Ovary (tissue), 3 donors: ENCODE results near the gene TRAK1.

Experiments
- EP300 ChIP-seq: sonication (generic); formaldehyde crosslinking; IDR thresholded peaks from one replicate; pipeline ENCODE4 v1.6.1; 2017; ENCODE audit warnings: antibody characterized with exemption
- POLR2A ChIP-seq: fragments of 450-650 bp; IDR thresholded peaks from one replicate; pipeline ENCODE4 v1.6.1; 2017; ENCODE audit warnings: antibody characterized with exemption, mild to moderate bottlenecking, moderate library complexity
- TF ChIP-seq, protein P1 (sequence below), 3 donors: fragments of 450-650 bp in 2 of 3; fragments of 200-600 bp in 1 of 3; IDR thresholded peaks; one replicate each; pipeline versions ENCODE4 v1.5.1 to v1.8.0; 2016 to 2022; ENCODE audit warnings: antibody characterized with exemption in 3 of 3, mild to moderate bottlenecking in 1 of 3
- donor health status: DM: no; HTN: no; CAD: no.

DNA sequence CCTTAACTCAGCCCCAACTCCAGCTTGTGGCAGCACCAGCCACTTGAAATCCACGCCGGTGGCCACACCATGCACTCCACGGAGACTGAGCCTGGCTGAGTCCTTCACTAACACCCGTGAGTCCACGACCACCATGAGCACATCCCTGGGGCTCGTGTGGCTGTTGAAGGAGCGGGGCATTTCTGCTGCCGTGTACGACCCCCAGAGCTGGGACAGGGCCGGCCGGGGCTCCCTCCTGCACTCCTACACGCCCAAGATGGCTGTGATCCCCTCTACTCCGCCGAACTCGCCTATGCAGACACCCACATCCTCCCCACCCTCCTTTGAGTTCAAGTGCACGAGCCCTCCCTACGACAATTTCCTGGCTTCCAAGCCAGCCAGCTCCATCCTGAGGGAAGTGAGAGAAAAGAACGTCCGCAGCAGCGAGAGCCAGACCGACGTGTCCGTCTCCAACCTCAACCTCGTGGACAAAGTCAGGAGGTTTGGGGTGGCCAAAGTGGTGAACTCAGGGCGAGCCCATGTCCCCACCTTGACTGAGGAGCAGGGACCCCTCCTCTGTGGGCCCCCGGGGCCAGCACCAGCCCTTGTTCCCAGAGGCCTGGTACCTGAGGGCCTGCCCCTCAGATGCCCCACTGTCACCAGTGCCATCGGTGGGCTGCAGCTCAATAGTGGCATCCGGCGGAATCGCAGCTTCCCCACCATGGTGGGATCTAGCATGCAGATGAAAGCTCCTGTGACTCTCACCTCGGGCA is 132.0 kb downstream of the TRAK1 start:
- TF ChIP-seq, protein P1, sequence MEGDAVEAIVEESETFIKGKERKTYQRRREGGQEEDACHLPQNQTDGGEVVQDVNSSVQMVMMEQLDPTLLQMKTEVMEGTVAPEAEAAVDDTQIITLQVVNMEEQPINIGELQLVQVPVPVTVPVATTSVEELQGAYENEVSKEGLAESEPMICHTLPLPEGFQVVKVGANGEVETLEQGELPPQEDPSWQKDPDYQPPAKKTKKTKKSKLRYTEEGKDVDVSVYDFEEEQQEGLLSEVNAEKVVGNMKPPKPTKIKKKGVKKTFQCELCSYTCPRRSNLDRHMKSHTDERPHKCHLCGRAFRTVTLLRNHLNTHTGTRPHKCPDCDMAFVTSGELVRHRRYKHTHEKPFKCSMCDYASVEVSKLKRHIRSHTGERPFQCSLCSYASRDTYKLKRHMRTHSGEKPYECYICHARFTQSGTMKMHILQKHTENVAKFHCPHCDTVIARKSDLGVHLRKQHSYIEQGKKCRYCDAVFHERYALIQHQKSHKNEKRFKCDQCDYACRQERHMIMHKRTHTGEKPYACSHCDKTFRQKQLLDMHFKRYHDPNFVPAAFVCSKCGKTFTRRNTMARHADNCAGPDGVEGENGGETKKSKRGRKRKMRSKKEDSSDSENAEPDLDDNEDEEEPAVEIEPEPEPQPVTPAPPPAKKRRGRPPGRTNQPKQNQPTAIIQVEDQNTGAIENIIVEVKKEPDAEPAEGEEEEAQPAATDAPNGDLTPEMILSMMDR (IDR thresholded peaks at IDR 0.05) = no peak
- TF ChIP-seq EP300 = no peak
- TF ChIP-seq POLR2A = no peak
